ENCODE data around the gene METTL17. TPM values are rescaled to one million over a fixed set of nuclear protein-coding genes. Genes with fewer than 3 reads are reported as not detected.
A peak's percentile ranks its signal among the peaks of the same experiment; 100 is the strongest.

The METTL17 gene
- total RNA-seq, 2 experiments from 2014 or later = 92.0 to 94.8 TPM

DNA sequence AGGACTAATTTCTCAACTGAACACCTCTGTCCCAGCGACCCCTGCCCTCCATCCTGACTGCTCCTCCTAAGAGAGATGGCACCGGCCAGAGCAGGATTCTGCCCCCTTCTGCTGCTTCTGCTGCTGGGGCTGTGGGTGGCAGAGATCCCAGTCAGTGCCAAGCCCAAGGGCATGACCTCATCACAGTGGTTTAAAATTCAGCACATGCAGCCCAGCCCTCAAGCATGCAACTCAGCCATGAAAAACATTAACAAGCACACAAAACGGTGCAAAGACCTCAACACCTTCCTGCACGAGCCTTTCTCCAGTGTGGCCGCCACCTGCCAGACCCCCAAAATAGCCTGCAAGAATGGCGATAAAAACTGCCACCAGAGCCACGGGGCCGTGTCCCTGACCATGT, 53.1 kb downstream of the METTL17 start:
- Mint-ChIP-seq H3K4me3 (no peak overlapping the region), H3K9me3 (no peaks in the 10 kb centered on the region), H3K4me1 (ENCODE audit: low read depth) (peaks cover 11% of the 10 kb centered on the region), H3K27ac (no peak overlapping the region), H3K36me3 (ENCODE audit: low read depth) (no peaks in the 10 kb centered on the region), H3K27me3 (peaks cover 10% of the 10 kb centered on the region)
- Histone ChIP-seq H3K36me3 (ENCODE audit: insufficient read depth, low read length) (no peaks in the 10 kb centered on the region), H3K27me3 (ENCODE audit: control insufficient read depth in 1 of 2, insufficient read depth in 2 of 2, low read length in 2 of 2) (no peaks in the 10 kb centered on the region), H3K4me3 (ENCODE audit: low read length) (no peak overlapping the region), H3K27ac (ENCODE audit: low read depth in 1 of 2, low read length in 2 of 2) (no peak overlapping the region), H3K4me1 (ENCODE audit: insufficient read depth, low read length) (peaks cover 15% of the 10 kb centered on the region), H3K9me3 (ENCODE audit: control insufficient read depth in 1 of 2, insufficient read depth in 1 of 2, low read length in 2 of 2) (no peaks in the 10 kb centered on the region)
- ChIA-PET POLR2A (interaction anchor here (2.0 kb wide), 1 partner anchor 61 kb away, joined by 7 read pairs; no protein-coding TSS in a partner anchor), CTCF (interaction anchor here (1.8 kb wide), 1 partner anchor 28 kb away, joined by 6 read pairs; no protein-coding TSS in a partner anchor)
- intact Hi-C loops (cut with DNase I, micrococcal nuclease) = no loop called here
- ATAC-seq (ENCODE audit: poor library complexity) = no peak
- DNase-seq = no peak
- TF ChIP-seq, protein P1, sequence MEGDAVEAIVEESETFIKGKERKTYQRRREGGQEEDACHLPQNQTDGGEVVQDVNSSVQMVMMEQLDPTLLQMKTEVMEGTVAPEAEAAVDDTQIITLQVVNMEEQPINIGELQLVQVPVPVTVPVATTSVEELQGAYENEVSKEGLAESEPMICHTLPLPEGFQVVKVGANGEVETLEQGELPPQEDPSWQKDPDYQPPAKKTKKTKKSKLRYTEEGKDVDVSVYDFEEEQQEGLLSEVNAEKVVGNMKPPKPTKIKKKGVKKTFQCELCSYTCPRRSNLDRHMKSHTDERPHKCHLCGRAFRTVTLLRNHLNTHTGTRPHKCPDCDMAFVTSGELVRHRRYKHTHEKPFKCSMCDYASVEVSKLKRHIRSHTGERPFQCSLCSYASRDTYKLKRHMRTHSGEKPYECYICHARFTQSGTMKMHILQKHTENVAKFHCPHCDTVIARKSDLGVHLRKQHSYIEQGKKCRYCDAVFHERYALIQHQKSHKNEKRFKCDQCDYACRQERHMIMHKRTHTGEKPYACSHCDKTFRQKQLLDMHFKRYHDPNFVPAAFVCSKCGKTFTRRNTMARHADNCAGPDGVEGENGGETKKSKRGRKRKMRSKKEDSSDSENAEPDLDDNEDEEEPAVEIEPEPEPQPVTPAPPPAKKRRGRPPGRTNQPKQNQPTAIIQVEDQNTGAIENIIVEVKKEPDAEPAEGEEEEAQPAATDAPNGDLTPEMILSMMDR (IDR thresholded peaks at IDR 0.05) = no peak

DNA sequence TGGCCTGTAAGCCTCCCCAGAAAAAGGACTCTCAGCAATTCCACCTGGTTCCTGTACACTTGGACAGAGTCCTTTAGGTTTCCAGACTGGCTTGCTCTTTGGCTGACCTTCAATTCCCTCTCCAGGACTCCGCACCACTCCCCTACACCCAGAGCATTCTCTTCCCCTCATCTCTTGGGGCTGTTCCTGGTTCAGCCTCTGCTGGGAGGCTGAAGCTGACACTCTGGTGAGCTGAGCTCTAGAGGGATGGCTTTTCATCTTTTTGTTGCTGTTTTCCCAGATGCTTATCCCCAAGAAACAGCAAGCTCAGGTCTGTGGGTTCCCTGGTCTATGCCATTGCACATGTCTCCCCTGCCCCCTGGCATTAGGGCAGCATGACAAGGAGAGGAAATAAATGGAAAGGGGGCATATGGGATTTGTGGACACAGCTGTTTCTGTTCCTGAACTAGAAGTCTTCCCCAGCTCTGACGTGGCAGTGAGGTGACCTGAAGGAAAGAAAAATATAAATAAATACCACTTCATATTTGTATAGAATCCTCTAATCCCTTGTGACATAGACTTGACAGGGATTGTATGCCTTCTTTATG, 53.7 kb downstream of the METTL17 start:
- ATAC-seq (ENCODE audit: poor library complexity) = no peak
- H3K4me3 Mint-ChIP-seq = no peak overlapping the region

DNA sequence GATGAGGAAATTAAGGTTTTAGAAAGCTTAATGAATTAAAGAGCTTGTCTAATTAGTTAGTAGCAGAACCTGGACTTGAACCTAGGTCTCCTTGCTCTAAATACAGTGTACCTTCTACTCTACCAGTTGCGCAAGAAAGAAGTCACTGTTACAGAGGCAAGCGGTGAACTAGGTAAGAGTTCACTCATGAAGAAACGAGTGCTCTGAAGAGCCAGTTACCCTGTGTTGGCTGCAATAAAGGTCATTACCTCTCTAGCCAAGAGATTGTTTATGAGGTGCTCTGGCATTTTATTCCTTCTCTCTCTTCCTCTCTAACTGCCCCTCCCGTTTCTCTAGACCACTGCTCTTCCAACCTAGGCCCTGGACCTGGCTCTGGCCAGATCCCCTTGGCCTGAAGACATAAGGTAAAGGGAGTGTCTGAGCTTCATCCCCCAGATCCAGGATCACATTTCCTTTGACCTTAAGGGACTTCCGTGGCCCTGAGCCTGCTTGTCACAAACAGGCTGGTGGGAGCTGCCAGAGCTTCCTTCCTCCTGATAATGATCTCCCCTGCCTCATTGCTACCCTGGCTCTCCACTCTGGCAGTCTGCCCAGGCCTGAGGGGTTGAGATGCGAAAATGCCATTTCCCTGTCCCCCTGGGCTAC, 54.3 kb downstream of the METTL17 start:
- POLR2A ChIA-PET = interaction anchor here (1.1 to 2.0 kb wide), 3 partner anchors 27 to 60 kb away, joined by 3 to 8 read pairs (median 7); no protein-coding TSS in a partner anchor
- no peak overlapping the region for H3K4me3 Mint-ChIP-seq

More for the DNA sequence above, 53.7 kb downstream of the METTL17 start:
- Mint-ChIP-seq H3K4me1 (ENCODE audit: low read depth) (peaks cover 11% of the 10 kb centered on the region), H3K27me3 (peaks cover 15% of the 10 kb centered on the region), H3K9me3 (no peaks in the 10 kb centered on the region), H3K36me3 (ENCODE audit: low read depth) (no peaks in the 10 kb centered on the region), H3K27ac (no peak overlapping the region)
- ChIA-PET POLR2A (interaction anchor here (1.1 to 2.0 kb wide), 3 partner anchors 26 to 61 kb away, joined by 3 to 8 read pairs (median 7); no protein-coding TSS in a partner anchor), CTCF (interaction anchor here (1.7 to 1.9 kb wide), 3 partner anchors 29 to 61 kb away, joined by 4 to 10 read pairs (median 6); no protein-coding TSS in a partner anchor)
- Histone ChIP-seq H3K36me3 (ENCODE audit: insufficient read depth, low read length) (no peaks in the 10 kb centered on the region), H3K27me3 (ENCODE audit: control insufficient read depth in 1 of 2, insufficient read depth in 2 of 2, low read length in 2 of 2) (no peaks in the 10 kb centered on the region), H3K27ac (ENCODE audit: low read depth in 1 of 2, low read length in 2 of 2) (no peak overlapping the region), H3K4me3 (ENCODE audit: low read length) (no peak overlapping the region), H3K4me1 (ENCODE audit: insufficient read depth, low read length) (peaks cover 15% of the 10 kb centered on the region), H3K9me3 (ENCODE audit: control insufficient read depth in 1 of 2, insufficient read depth in 1 of 2, low read length in 2 of 2) (no peaks in the 10 kb centered on the region)
- TF ChIP-seq, protein P1 (IDR thresholded peaks at IDR 0.05) = no peak
- intact Hi-C loops (cut with DNase I, micrococcal nuclease) = no loop called here
- no peak for DNase-seq

More for the DNA sequence above, 54.3 kb downstream of the METTL17 start:
- TF ChIP-seq, protein P1 (IDR thresholded peaks at IDR 0.05) = no peak
- no peaks in the 10 kb centered on the region for H3K27me3 ChIP-seq (ENCODE audit: control insufficient read depth in 1 of 2, insufficient read depth in 2 of 2, low read length in 2 of 2)
- peaks cover 17% of the 10 kb centered on the region for H3K27me3 Mint-ChIP-seq
- ATAC-seq (ENCODE audit: poor library complexity) (peak; percentile 46), DNase-seq (peak in 4 of 14 experiments; percentile 30 to 44 (median 40))
- H3K4me3 ChIP-seq (ENCODE audit: low read length) = no peak overlapping the region
- no peaks in the 10 kb centered on the region for H3K9me3 ChIP-seq (ENCODE audit: control insufficient read depth in 1 of 2, insufficient read depth in 1 of 2, low read length in 2 of 2)
- no peak overlapping the region for H3K27ac ChIP-seq (ENCODE audit: low read depth in 1 of 2, low read length in 2 of 2)
- no peaks in the 10 kb centered on the region for H3K36me3 ChIP-seq (ENCODE audit: insufficient read depth, low read length)
- H3K4me1 ChIP-seq (ENCODE audit: insufficient read depth, low read length) = peaks cover 15% of the 10 kb centered on the region
- H3K27ac Mint-ChIP-seq = no peak overlapping the region
- intact Hi-C loops (cut with DNase I, micrococcal nuclease) = no loop called here
- H3K9me3 Mint-ChIP-seq = no peaks in the 10 kb centered on the region
- H3K4me1 Mint-ChIP-seq (ENCODE audit: low read depth) = peaks cover 11% of the 10 kb centered on the region
- CTCF ChIA-PET = interaction anchor here (1.7 to 1.9 kb wide), 2 partner anchors 29 to 60 kb away, joined by 4 to 10 read pairs; no protein-coding TSS in a partner anchor
- H3K36me3 Mint-ChIP-seq (ENCODE audit: low read depth) = no peaks in the 10 kb centered on the region

Small RNA genes within 50 kb of the gene (microRNA-seq; reads per million reads assigned to microRNA genes)
- not detected for gene MIR6717 (ENCODE audit: borderline microRNAs expressed, borderline replicate concordance)

Other genes with a start within 250 kb of the METTL17 start
- gene EDDM3A, start 244.1 kb upstream of the METTL17 start, total RNA-seq = not detected
- not detected for gene EDDM3B, start 221.6 kb upstream of the METTL17 start, total RNA-seq
- gene RNASE6, start 208.7 kb upstream of the METTL17 start, total RNA-seq = 1 to 10 TPM in 1 of 2 experiments, under 1 TPM in 1; 0.66 to 1.5 TPM
- not detected for gene RNASE1, start 187.1 kb upstream of the METTL17 start, total RNA-seq
- not detected for gene RNASE3, start 98.6 kb upstream of the METTL17 start, total RNA-seq
- gene RNASE2, start 34.5 kb upstream of the METTL17 start, total RNA-seq = under 1 TPM; 0.34 to 0.36 TPM
- gene SLC39A2, start 9.3 kb downstream of the METTL17 start, total RNA-seq = not detected
- 10 to 100 TPM; 26.7 to 28.6 TPM for gene NDRG2, start 35.1 kb downstream of the METTL17 start, total RNA-seq
- not detected for gene TPPP2, start 40.2 kb downstream of the METTL17 start, total RNA-seq
- gene RNASE13, start 44.8 kb downstream of the METTL17 start, total RNA-seq = not detected
- gene RNASE7, start 52.4 kb downstream of the METTL17 start, total RNA-seq = not detected
- gene RNASE8, start 67.8 kb downstream of the METTL17 start, total RNA-seq = not detected
- 1 to 10 TPM; 1.2 to 1.3 TPM for gene ARHGEF40, start 80.3 kb downstream of the METTL17 start, total RNA-seq
- gene ZNF219, start 108.7 kb downstream of the METTL17 start, total RNA-seq = 10 to 100 TPM; 15.2 to 15.5 TPM
- gene TMEM253, start 111.1 kb downstream of the METTL17 start, total RNA-seq = not detected
- gene OR5AU1, start 166.1 kb downstream of the METTL17 start, total RNA-seq = not detected

All from CD4-positive, alpha-beta T cell (primary cell).